Lower leg skin (tissue), 3 donors: ENCODE measurements around the gene CYP3A4.

Experiments
- POLR2A ChIP-seq, 2 donors: fragments of 450-650 bp; IDR thresholded peaks; one replicate each; pipeline ENCODE4 v1.6.1; 2016 to 2017; ENCODE audit warnings: antibody characterized with exemption in 2 of 2, mild to moderate bottlenecking in 1 of 2, moderate library complexity in 1 of 2
- TF ChIP-seq, protein P1 (sequence below), 3 donors: fragments of 450-650 bp; IDR thresholded peaks; one replicate each; pipeline ENCODE4 v1.5.1; 2016; ENCODE audit warnings: antibody characterized with exemption in 3 of 3, mild to moderate bottlenecking in 3 of 3, moderate library complexity in 2 of 3

DNA sequence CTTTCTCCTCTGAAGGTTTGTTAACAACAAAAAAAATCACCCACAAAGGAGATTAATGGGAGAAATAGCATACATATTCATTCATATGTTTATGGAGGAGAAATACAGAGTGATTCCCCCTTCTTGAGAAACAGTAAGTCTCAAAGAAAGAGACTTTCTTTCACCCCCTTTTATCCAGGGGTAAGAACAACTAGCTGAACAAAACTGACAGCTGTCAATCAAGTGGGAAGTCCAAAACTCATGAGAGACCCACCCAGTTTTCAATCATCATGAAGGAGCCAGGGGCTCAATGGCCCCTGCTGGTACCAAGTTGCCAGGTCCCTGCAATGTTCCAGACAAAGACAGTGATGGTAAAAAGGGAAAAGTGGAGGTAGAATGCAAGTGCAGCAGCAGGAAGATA lies 41.9 kb upstream of the CYP3A4 start:
- no peak for TF ChIP-seq POLR2A (IDR thresholded peaks at IDR 0.05)
- TF ChIP-seq, protein P1, sequence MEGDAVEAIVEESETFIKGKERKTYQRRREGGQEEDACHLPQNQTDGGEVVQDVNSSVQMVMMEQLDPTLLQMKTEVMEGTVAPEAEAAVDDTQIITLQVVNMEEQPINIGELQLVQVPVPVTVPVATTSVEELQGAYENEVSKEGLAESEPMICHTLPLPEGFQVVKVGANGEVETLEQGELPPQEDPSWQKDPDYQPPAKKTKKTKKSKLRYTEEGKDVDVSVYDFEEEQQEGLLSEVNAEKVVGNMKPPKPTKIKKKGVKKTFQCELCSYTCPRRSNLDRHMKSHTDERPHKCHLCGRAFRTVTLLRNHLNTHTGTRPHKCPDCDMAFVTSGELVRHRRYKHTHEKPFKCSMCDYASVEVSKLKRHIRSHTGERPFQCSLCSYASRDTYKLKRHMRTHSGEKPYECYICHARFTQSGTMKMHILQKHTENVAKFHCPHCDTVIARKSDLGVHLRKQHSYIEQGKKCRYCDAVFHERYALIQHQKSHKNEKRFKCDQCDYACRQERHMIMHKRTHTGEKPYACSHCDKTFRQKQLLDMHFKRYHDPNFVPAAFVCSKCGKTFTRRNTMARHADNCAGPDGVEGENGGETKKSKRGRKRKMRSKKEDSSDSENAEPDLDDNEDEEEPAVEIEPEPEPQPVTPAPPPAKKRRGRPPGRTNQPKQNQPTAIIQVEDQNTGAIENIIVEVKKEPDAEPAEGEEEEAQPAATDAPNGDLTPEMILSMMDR (IDR thresholded peaks at IDR 0.05): no peak
